NCI-H2196 treated with DMSO at 0.1 percent for 48 hours (cell line): Measurements from ENCODE around the gene AIF1.
A peak's percentile ranks its signal among the peaks of the same experiment; 100 is the strongest.

Experiments
- DNase-seq: peaks from one replicate; lab custom pipeline; 2025; ENCODE audit not compliant: unreplicated experiment; lab: John Stamatoyannopoulos, UW

Gene AIF1

DNA sequence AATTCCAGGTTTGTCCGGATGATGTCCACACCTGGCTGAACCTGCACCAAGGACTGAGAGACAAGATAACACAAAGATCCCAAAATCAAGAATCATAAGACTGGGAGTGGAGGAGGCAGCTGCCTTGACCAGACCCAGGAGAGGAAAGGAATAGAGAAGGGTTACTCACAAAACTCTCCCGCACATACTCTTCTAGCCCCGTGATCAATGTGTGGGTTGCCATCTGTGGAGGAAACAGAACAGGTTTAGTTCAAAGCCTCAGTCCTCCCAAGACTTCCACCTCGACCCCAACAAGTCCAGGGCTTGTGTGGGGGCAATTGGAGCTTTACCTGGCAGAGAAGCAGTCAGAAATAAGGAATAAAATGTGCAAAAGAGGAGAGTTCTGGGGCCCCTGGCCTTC, 26.3 kb downstream of the AIF1 start:
- no peak for DNase-seq

DNA sequence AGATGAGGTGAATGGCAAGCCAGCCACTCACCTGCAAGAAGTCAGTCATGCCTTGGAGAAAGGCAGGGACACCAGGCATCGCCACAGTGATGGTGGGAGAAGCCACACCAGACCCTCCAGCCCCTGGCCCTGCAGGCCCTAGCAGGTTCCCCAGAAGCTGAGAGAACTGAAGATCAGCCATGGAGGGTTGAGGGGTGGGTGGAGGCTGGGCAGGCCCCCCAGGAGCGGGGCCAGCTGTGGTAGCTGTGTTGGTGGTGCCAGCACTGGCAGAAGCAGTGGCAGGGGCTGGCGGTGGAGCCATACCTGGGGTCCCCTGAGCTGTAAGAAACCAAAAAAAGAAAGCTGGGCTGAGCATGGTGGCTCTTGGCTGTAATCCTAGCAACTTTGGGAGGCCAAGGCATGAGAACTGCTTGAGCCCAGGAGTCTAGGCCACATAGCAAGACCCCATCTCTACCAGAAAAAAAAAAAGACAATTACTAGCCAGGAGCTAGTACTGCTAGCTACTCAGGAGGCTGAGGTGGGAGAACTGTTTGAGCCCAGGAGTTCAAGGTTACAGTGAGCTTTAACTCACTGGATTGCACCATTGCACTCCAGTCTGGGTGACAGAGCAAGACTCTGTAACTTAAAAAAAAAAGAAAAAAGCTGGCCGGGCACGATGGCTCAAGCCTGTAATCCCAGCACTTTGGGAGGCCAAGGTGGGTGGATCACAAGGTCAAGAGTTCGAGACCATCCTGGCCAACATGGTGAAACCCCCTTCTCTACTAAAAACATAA, 27.9 kb downstream of the AIF1 start:
- no peak for DNase-seq

DNA sequence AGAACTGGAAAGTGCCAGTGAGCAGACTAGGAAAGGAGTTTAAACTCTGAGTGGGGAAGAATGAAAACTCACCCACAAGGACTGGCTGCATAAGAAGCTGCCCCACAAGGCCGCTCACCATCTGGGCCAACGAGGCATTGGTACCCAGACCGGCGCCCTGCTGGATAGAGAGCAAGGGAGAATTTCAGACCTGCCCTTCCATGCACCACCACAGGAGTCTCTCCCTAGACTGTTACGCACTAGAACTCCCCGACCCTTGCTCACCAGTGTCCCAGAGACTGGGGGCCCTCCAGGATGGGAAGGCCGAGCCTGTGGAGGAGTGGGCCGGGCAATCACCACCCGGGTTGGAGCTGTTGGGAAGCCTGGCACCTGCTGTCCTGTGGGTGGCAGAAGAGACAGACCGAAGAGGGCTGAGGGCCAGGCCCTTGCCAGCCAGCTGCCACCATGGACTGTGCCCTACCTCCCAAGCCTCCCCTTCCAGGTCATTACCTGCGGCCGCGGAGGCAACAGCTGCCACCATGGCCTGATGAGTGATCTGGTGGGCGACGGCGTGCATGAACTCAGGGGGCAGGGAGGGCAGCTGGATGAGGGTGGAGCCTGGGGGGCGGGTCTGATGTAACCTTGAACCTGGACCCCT, 28.9 kb downstream of the AIF1 start:
- DNase-seq: no peak

DNA sequence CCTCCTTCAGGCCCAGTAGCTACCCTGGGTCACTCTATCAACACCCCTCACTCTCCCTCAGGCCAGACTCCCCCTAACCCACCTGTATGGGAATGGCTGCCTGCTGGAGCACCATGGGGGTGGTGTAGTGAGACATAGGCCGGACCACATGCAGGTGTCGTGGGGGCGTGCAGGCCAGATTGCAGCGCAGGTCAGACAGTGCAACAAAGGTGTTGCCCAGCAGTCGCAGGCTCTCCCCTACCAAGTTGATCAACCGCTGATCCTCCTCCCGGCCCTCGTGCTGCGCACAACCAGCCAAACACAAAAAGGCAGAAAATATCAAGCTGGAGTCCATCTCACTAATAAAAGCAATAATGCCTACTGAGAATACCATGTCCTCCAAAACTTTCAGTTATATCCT, 30.3 kb downstream of the AIF1 start:
- DNase-seq: no peak

DNA sequence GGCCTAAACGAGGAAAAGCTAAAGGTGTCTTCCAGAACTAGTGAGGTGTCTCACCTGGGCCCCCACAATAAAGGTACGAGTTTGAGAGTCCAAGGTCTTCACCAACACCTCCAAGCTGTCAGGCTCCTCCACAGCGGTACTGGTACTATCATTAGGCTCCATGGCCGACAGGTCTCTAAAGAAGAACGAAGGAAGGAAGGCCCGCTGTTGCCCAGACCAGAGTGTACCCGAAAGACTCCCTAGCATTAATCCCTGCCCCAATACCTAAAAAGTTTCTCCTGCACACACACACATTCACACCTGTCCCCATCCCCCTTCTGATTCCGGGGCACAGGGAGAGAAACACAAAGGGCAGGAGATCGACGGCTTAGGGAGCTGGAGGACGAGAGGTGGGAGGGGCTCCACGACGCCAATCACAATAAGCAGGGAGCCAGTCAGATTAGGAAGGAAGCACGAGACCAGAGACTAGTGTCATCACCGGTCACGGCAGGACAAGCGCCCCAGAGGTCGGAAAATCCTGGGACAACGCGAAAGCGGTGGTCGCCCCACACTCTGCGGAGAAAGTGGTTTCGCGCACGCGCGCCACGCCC, 36.7 kb downstream of the AIF1 start:
- DNase-seq: peak; percentile 60

DNA sequence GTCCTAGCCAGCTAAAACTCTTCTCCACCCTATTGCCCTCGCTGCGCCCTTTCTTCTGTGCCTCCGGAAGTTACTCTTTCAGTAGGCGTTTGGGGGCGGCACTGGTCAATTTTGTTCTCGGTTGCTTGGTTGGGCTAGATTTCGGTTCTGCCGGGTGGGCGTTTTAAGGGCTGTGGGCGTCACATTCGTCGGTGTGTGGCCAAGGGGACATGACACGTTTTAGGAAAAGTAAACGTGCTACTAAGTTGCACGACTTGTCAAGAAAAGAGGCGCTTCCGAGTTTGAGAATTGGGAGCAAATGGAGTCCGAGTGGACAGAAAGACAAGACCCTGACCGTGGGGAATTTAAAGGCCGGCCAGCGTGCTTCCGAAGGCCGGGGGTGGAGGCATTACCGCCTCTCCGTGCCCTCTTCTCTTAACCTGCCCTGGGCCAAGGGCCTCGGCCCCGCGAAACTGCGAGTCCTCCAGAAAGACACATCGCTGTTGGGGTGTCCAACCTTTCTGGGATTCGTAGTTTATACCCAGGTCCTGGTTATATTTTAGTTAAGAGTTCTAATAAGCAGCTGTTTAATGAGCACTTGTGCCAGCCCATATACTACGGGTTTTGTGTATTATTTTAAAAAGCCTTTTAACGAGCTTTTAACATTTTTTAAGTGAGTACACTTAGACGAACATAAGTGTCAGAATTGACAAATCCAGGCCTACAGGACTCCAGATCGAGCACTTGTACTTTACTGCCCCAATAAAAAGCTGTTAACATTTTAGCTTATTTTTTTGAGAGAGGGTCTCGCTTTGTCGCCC, 38.1 kb downstream of the AIF1 start:
- DNase-seq: peak; percentile 95

DNA sequence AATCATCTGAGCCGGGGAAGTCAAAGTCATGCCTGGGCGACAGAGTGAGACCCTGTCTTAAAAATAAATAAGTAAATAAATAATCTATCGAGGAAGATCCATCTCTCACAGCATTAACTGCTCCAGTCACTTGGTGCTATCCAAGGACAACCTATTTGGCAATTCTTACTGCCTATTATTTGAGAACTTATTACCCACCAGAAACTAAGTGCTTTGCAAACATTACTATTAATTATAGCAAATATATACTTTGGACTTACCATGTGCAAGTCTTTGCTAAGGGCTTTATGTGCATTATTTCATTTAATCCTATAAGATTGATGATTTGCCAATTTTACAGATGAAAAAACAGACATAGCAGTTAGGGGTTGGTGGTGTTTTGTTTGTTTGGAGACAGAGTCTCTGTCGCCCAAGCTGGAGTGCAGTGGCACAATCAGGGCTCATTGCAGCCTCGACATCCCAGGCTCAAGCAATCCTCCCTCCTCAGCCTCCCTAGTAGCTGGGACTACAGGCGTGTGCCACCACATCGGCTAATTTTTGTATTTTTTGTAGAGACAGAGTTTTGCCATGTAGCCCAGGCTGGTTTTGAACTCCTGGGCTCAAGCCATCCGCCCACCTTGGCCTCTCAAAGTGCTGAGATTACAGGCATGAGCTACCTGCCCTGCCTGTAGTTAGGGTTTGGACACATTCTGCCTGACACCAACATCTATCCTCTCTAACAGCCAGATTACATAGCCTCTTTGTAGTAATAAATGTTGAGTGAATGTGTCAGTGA, 39.7 kb downstream of the AIF1 start:
- no peak for DNase-seq

DNA sequence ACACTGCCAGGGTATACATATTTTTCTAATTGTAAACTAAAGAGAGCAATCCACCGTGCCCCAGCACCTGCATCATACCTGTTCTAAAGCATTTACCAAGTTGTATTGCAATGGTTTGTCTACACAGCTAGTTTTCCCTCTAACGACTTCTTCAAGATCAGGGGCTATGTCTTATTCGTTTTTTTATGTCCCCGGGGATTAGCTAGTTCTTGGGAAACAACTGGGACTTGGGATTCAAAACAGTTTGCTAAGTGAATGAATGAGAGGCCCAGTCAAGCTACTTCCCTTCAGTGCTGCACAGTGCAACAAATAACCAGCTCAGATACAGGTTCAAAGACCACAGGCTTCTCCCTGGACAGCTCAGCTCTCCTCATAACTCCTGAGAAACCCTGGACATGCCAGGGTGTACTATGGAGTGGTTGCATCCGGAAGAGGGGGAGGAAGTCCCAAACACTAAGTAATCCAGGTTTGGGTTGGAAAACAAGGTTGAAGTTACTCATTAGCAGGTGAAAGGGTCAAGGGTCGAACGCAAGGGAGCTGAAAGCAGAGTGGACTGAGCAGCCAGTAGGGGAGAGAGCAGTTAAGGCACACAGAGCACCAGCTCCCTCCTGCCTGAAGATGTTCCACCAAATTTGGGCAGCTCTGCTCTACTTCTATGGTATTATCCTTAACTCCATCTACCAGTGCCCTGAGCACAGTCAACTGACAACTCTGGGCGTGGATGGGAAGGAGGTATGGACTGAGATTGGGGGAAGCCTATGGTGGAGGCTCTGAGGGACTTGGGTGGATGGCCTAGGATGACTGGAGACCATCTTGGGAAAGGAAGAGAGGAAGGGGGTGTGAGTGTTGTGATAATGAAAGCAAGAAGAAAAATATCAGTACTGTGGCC, 40.6 kb downstream of the AIF1 start, which contains the start of gene APOM:
TSS of gene APOM (plus strand) at position 546 of the 889 bp plus-strand sequence. CDS start at position 619, 73 bp downstream.
- no peak for DNase-seq

DNA sequence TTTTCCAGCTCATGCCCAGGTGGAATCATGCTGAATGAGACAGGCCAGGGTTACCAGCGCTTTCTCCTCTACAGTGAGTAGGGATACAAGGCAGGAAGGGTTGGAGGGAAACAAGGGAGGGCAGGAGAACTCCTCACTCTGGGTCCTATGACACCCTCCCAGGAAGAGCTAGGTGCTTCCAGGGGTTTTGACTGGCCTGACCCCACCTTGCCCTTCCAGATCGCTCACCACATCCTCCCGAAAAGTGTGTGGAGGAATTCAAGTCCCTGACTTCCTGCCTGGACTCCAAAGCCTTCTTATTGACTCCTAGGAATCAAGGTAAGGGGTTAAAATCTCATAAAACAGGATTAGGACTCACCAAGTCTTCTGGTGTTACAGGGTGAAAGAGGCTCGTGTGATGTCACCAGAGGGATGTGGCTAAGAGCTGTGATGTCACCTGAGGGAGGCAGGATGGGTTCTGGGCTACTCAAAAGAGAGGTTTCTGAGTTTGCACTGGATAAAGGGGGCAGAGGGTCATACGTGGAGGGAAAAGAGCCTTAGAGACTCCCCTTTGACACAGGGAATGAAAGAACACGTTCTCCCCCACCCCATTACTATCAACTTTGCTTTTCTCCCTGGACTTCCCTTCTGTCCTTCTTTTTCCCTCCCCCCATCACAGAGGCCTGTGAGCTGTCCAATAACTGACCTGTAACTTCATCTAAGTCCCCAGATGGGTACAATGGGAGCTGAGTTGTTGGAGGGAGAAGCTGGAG, 42.5 kb downstream of the AIF1 start:
- DNase-seq: no peak

DNA sequence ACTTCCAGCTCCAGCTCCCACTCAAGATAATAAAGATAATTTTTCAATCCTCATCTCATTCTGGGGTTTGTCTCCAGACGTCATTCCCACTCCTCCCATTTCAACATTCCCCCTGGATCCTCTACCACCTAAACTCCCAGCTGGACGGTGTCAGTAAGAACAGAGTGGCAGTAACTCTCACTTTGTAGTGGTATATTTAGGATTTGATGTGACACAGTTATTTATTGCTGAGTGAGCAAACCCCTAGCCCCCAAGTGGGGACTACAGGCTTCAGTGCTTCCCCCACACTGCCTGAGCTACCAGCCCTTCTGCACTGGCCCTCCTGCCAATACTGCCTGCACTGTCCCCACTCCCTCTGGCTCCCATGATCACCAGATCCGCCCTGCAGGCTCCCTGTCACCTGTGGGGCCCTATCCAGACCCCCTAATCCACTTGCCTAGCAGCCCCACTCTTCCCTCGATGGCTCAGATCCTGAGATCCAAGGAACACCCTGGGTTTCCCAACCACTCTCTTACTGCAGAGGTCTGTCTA, 43.2 kb downstream of the AIF1 start:
- DNase-seq: no peak

DNA sequence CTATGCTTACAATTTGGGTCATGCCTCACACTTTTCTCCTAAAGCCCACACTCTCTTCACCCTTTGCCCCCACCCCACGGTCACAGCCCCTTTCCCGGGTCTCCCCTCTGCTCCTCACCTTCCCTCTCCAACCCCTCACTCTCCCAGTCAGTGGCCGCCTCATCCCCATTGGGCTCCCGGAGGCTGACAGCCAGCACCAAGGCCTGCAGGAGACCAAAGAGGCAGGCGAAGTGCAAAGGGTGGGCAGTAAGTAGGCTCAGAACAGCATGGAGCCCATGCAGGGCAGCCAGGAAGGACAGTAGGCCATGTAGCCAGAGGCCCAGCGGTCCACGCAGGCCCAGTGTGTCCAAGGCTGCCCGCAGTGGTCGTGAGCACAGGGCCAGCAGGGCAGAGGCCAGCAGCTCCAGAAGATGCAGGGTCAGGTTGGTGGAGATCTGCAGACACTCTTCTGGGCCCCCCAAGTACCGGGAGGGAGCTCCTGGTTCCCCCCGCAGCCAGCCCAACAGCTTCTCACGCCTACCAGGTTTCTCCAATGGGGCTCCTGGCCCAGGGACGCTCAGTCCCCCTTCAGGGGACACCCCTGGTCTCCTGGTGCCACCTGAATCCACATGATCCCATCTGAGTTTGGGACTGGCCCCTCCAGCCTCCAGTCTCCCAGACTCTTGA, 44.1 kb downstream of the AIF1 start:
- DNase-seq: no peak

DNA sequence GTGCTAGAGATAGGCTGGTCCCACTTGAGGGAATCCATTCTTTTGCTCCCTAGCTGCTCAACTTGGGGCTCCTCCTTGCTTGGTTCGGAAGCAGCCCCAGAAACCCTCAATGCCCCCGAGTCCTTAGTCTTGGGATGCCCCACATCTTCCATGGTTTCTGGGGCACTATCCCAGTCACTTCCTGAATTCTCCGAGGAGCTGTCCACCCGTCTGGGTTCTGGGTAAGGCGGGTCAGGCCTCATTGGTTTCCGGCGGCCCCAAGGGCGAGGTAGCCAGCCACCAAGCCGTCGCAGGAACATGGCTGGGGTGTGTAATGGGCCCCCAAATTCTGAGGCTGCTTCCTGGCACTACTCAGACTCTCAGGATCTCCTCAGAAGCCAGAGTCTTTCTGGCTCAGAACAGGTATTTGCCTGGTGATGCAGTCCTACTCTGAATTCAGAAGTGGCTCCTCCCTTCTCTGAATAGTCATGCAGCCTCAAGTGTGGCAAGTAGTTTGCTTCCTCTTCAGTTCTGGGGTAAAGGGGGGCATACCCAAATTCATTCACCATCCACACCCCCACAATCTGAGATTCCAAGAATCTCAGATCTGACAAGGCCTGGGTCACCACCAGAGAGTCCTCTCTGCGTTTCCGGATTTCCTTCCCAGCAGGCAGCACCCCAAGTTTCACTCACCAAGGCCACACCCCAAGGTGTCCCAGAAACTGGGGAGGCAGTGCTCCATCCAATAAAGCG, 44.8 kb downstream of the AIF1 start:
- DNase-seq: no peak

DNA sequence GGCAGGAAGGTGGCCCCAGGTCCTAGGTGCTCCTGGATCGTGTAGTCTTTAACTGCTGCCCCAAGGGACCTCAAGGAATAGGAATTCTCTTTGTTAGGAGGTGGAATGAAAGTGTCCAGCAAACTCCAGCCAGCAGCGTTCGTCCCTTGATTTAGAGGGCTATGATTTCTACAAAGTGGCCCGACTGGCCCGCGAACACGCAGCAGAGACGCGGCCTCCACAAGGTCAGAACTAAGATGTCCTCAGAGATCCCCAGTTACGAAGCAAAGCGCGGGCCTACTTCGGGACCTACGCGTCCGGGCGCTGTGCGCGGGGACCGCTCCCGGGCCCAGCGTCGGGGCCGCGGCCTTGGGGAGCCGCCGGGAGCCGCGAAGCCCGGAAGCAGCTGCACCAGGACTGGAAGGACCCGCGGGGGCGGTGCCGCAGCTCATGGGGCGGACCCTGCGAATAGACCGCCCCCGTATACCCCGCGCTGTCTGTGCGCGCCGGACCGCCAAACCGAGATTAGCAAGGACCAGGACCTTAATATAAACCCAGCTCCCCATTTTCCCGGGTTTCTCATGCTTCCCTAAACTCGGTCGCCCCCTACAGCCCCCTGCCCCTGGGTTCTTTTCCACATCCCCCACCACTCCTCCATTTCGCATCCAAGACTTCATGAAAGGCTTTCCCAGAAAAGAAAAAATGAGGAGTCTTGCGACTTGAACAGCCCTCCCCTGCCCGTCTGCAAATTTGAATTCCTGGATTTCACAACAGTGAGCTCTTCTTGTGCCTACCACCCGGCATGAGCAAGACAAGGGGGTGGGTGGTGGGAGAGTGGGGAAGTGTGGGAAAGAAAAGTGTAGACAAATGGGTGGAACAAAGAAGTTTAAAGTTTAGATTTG, 45.6 kb downstream of the AIF1 start, which contains the start of gene C6orf47:
TSS of gene C6orf47 (minus strand) at position 398 of the 881 bp plus-strand sequence. CDS start 831 bp downstream, outside the sequence.
- peak; percentile 51 for DNase-seq

DNA sequence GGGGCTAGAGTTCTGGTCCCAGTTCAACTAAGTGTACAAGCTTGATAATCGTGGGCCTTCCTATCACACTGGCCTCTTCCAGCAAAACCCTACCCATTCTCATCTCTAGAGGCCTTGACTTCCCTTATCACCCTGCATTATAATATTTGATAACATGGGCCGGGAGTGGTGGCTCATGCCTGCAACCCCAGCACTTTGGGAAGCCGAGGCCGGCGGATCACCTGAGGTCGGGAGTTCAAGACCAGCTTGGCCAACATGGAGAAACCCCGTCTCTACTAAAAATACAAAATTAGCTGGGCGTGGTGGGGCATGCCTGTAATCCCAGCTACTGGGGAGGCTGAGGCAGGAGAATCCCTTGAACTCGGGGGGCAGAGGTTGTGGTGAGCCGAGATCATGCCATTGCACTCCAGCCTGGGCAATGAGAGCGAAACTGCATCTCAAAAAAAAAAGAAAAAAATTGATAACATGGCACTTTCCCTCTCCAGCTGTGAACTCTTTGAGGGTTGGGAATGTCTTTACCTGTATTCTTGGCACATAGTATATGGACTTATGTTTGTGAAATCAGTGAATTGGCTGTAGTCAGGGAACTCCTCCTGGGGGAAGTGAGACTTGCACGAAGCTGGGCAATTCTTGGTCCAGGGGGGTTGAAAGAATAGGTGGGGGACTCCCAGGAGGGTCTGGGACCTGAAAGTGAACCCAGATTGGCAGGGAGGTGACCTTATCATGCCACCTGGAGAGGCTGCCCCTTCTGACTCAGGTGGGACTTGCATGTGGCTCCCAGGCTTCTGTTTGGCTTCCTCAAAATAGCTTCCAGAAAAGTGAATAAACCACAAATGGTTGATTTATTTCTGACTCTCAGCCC, 46.5 kb downstream of the AIF1 start:
- DNase-seq: no peak

DNA sequence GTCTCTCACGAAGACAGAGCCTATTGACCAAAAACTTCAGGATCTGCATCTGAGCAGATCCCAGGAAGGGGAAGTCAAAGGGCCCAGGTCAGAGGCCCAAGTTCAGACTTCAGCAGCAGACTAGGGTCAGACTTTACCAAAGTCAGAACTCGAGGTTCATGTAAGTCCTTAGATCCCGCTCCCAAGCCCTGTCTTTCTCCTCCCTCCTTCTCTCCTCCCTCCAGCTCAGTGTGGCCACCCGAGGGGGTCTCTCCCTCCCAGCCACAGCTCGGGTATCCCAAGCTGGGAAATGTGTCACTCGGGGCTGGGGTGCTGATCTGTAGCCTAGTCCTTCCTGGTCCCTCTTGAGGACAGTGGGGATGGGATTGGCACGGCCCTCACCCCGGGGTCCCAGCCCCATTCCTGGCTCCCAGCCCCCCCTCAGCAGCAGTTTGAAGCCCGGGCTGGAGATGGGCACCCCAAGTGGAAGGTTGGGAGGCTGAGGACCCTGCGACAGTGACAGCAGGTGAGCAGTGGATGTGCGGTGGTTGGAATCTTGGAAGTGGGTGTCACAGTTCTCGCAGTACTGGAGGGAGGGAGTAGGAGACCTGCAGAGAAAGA, 47.2 kb downstream of the AIF1 start:
- DNase-seq: no peak
